ENCODE results near the gene IZUMO4. TPM values are rescaled to one million over a fixed set of nuclear protein-coding genes. Genes with fewer than 3 reads are reported as not detected.

Gene IZUMO4
- total and polyA plus RNA-seq, 2 experiments from 2014 or later: 1.4 to 2.8 TPM

GRCh38 chr19:2060884-2061494 is 35.7 kb upstream of the IZUMO4 start:
- H3K9me3 ChIP-seq (ENCODE audit: low read depth): no peaks in the 10 kb centered on the region
- TF ChIP-seq, protein P1, sequence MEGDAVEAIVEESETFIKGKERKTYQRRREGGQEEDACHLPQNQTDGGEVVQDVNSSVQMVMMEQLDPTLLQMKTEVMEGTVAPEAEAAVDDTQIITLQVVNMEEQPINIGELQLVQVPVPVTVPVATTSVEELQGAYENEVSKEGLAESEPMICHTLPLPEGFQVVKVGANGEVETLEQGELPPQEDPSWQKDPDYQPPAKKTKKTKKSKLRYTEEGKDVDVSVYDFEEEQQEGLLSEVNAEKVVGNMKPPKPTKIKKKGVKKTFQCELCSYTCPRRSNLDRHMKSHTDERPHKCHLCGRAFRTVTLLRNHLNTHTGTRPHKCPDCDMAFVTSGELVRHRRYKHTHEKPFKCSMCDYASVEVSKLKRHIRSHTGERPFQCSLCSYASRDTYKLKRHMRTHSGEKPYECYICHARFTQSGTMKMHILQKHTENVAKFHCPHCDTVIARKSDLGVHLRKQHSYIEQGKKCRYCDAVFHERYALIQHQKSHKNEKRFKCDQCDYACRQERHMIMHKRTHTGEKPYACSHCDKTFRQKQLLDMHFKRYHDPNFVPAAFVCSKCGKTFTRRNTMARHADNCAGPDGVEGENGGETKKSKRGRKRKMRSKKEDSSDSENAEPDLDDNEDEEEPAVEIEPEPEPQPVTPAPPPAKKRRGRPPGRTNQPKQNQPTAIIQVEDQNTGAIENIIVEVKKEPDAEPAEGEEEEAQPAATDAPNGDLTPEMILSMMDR (IDR thresholded peaks at IDR 0.05; ENCODE audit: poor library complexity): no peak
- TF ChIP-seq EZH2phosphoT487 (IDR thresholded peaks at IDR 0.05; ENCODE audit: low read depth, severe bottlenecking, unreplicated experiment) (no peak), EZH2 (IDR thresholded peaks at IDR 0.05; ENCODE audit: borderline replicate concordance) (no peak)
- WGBS (ENCODE audit: low lambda C conversion rate, missing lambda C conversion rate): 2% methylated on average over 26 of the region's 55 CpGs
- H3K4me1 ChIP-seq (ENCODE audit: insufficient read depth): peaks cover 34% of the 10 kb centered on the region
- peak overlapping the region; percentile 84 for H3K4me2 ChIP-seq
- no peaks in the 10 kb centered on the region for H4K20me1 ChIP-seq (ENCODE audit: insufficient read depth, poor library complexity, severe bottlenecking)
- H3K27me3 ChIP-seq: no peaks in the 10 kb centered on the region
- H3K4me3 ChIP-seq: peak overlapping the region; percentile 15
- H3K27ac ChIP-seq: peak overlapping the region; percentile 97
- H2AFZ ChIP-seq: no peak overlapping the region
- peaks cover 10% of the 10 kb centered on the region for H3K79me2 ChIP-seq
- no peaks in the 10 kb centered on the region for H3K36me3 ChIP-seq (replicated peaks; ENCODE audit: insufficient read depth, low read depth)
- peak; percentile 87 for DNase-seq (ENCODE audit: low spot score)
- H3K9me2 ChIP-seq (replicated peaks; ENCODE audit: insufficient read depth): no peaks in the 10 kb centered on the region

DNA sequence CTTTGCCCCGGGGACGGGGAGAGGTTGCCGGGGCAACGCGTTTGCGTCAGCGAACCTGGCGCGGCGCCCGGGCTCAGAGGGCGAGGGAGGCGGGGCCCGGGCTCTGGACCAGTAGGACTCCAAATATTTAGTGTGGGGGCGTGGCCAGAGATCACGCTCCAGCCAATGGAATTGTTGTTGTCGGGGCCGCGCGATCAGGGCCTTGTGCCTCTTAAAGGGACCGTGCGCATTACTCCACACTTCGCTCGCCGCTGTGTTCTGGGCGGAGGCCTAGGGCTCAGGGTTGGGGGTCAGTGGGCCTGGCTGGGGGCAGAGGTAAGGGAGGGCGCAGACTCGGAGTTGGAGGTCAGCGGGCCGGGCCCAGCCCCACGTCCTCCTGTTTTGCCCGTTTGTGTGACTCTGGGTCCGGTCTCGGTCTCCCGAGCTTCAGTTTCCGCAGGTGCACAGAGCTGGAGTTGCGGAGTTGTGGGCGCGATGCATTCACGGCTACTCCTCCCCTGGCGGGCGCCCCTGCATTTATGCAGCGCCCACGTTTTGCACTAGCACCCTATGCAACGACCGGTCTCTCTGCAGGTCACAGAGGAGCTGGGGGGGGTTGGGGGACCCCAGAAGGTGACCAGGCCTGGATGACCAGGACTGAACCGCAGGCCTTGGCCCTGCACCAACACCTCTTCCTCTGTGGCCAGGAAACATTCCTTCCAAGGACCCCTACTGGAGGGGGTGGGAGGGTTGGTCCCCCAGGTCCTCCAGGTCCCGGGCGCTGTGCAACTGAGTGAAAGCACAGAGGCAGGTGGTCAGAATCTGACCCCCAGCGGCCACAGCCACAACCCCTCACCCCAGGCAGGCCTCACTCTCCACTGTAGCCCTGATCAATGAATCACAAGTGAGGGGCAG is 35.0 kb upstream of the IZUMO4 start:
- peaks cover 10% of the 10 kb centered on the region for H3K79me2 ChIP-seq
- H3K4me1 ChIP-seq (ENCODE audit: insufficient read depth): peaks cover 29% of the 10 kb centered on the region
- WGBS (ENCODE audit: low lambda C conversion rate, missing lambda C conversion rate): 6% methylated on average over 47 of the region's 50 CpGs
- TF ChIP-seq, protein P1 (IDR thresholded peaks at IDR 0.05; ENCODE audit: poor library complexity): no peak
- no peak for TF ChIP-seq EZH2 (IDR thresholded peaks at IDR 0.05; ENCODE audit: borderline replicate concordance)
- no peak for TF ChIP-seq EZH2phosphoT487 (IDR thresholded peaks at IDR 0.05; ENCODE audit: low read depth, severe bottlenecking, unreplicated experiment)
- no peaks in the 10 kb centered on the region for H3K9me3 ChIP-seq (ENCODE audit: low read depth)
- no peaks in the 10 kb centered on the region for H3K9me2 ChIP-seq (replicated peaks; ENCODE audit: insufficient read depth)
- H2AFZ ChIP-seq: no peak overlapping the region
- no peaks in the 10 kb centered on the region for H4K20me1 ChIP-seq (ENCODE audit: insufficient read depth, poor library complexity, severe bottlenecking)
- DNase-seq (ENCODE audit: low spot score): peak; percentile 100
- H3K36me3 ChIP-seq (replicated peaks; ENCODE audit: insufficient read depth, low read depth): no peaks in the 10 kb centered on the region
- peak overlapping the region; percentile 5 for H3K4me3 ChIP-seq
- no peaks in the 10 kb centered on the region for H3K27me3 ChIP-seq
- peak overlapping the region; percentile 97 for H3K27ac ChIP-seq
- peak overlapping the region; percentile 76 for H3K4me2 ChIP-seq

DNA sequence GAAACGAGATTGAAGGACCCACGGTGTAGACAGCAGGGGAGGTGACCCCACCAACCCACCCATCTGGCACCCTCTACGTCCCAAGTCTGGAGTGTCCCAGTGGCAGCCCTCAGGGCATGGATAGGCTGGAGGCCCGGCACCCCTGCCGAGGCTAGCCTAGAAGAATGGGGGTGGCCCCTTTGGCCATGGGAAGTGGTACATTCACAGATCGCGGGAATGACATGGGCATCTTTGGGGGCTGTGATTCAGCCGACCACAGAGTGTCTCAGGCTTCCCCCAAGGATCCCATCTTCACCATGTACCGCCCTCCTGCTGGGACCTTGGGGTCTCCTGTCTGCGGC is 34.4 kb upstream of the IZUMO4 start:
- no peak overlapping the region for H2AFZ ChIP-seq
- TF ChIP-seq, protein P1 (IDR thresholded peaks at IDR 0.05; ENCODE audit: poor library complexity): no peak
- TF ChIP-seq EZH2phosphoT487 (IDR thresholded peaks at IDR 0.05; ENCODE audit: low read depth, severe bottlenecking, unreplicated experiment): no peak
- TF ChIP-seq EZH2 (IDR thresholded peaks at IDR 0.05; ENCODE audit: borderline replicate concordance): no peak

More for the DNA sequence above, 34.4 kb upstream of the IZUMO4 start:
- H3K4me1 ChIP-seq (ENCODE audit: insufficient read depth): peaks cover 32% of the 10 kb centered on the region
- H3K9me3 ChIP-seq (ENCODE audit: low read depth): no peaks in the 10 kb centered on the region
- no peaks in the 10 kb centered on the region for H3K9me2 ChIP-seq (replicated peaks; ENCODE audit: insufficient read depth)
- H3K4me2 ChIP-seq: peak overlapping the region; percentile 76
- H3K27me3 ChIP-seq: no peaks in the 10 kb centered on the region
- peak overlapping the region; percentile 88 for H3K27ac ChIP-seq
- H3K4me3 ChIP-seq: no peak overlapping the region
- H3K79me2 ChIP-seq: peaks cover 10% of the 10 kb centered on the region
- WGBS (ENCODE audit: low lambda C conversion rate, missing lambda C conversion rate): 73% methylated on average over 10 of the region's 10 CpGs
- H3K36me3 ChIP-seq (replicated peaks; ENCODE audit: insufficient read depth, low read depth): no peaks in the 10 kb centered on the region
- DNase-seq (ENCODE audit: low spot score): peak; percentile 18
- H4K20me1 ChIP-seq (ENCODE audit: insufficient read depth, poor library complexity, severe bottlenecking): no peaks in the 10 kb centered on the region
